GM19397 (cell line): Measurements from ENCODE around the gene SCAP.

Experiments
- ATAC-seq: cut with Tn5 transposase; IDR thresholded peaks from one replicate; pipeline ENCODE4 v1.9.1; 2021; ENCODE audit warnings: mild to moderate bottlenecking, moderate library complexity; ENCODE audit not compliant: unreplicated experiment

SCAP gene

DNA sequence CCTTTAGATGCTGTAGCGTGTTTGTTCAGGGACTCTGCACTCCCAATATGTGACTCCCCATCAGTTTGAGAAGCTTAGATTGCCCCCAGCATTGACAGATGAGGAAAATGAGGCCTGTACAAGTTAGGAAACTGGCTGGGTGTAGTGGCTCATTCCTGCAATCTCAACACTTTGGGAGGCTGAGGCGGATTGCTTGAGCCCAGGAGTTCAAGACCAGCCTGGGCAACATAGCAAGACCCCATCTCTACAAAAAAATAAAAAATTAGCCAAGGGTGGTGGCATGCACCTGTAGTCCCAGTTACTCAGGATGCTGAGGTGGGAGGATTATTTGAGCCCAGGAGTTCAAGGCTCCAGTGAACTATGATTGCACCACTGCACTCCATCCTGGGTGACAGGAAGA is 108.9 kb downstream of the SCAP start:
- ATAC-seq, result no peak

DNA sequence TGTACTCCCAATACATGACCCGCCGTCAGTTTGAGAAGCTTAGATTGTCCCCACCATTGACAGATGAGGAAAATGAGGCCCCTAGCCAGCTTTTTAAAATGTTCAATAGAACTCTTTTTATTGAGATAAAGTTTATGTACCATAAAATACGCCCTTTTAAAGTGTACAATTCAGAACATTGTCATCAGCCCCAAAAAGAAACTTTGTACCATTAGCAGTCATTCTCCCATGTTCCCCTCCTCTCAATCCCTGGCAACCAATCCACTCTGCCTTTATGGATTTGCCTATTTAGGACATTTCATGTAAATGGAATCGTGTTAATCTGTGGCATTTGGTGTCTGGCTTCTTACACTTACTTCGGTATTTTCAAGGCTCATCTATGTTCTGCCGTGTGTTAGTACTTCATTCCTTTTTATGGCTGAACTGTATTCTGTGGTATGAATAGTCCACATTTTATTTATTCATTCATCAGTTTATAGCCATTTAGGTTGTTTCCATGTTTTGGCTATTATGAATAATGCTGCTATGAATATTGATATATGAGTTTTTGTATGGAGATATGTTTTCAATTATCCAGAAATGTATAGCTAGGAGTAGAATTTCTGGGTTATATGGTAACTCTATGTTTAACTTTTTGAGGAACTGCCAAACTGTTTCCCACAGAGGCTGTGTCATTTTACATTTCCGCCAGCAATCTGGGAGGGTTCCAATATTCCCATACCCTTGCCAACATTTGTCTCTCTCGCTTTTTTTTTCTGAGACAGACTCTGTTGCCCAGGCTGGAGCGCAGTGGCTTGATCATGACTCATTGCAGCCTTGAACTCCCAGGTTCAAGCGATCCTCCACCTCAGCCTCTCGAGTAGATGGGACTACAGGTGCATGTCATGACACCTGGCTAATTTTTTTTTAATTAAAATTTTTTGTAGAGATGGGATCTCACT is 110.3 kb downstream of the SCAP start:
- no peak for ATAC-seq
